Right lobe of liver (tissue), 6 donors: ENCODE results near the gene NOL11. TPM values are rescaled to one million over a fixed set of nuclear protein-coding genes. Genes with fewer than 3 reads are reported as not detected.
A peak's percentile ranks its signal among the peaks of the same experiment; 100 is the strongest.
"Not testable (repeated sequence)": the region's sequence is repeated elsewhere in the genome, so short reads cannot be mapped to it uniquely, and the experiment has no call there.

Source experiments
- ATAC-seq, 4 donors: fragments of 200-7000 bp; cut with Tn5 transposase; one replicate each; pipeline ENCODE4 v1.9.1; 2020; ENCODE audit warnings: mild to moderate bottlenecking in 4 of 4, moderate library complexity in 4 of 4
- DNase-seq, 3 donors: peaks; one replicate each; pipeline ENCODE4 v3.0.0-alpha.2; 2020
- H3K27ac ChIP-seq, 3 donors: fragments of 200-600 bp; one replicate each; pipeline ENCODE4 v1.8.0; 2022
- H3K27me3 ChIP-seq, 2 donors: fragments of 200-600 bp; one replicate each; pipeline ENCODE4 v1.8.0; 2022
- H3K36me3 ChIP-seq, 4 donors: fragments of 200-600 bp; sonication (generic) in 1 of 4; one replicate each; pipeline versions ENCODE4 v1.5.1 to v1.8.0; 2017 to 2022; ENCODE audit warnings: control low read depth in 1 of 4
- H3K4me1 ChIP-seq, 4 donors: fragments of 200-600 bp; sonication (generic) in 1 of 4; one replicate each; pipeline versions ENCODE4 v1.5.1 to v1.8.0; 2017 to 2022; ENCODE audit warnings: control low read depth in 1 of 4
- H3K4me3 ChIP-seq, 3 donors: fragments of 200-600 bp; one replicate each; pipeline ENCODE4 v1.8.0; 2022
- H3K9me3 ChIP-seq, 4 donors: fragments of 200-600 bp; sonication (generic) in 1 of 4; one replicate each; pipeline versions ENCODE4 v1.5.1 to v1.8.0; 2017 to 2022; ENCODE audit warnings: control low read depth in 1 of 4
- CTCF ChIP-seq, 4 donors: fragments of 200-600 bp in 3 of 4; fragments of 450-650 bp in 1 of 4; IDR thresholded peaks; one replicate each; pipeline versions ENCODE4 v1.5.1 to v1.8.0; 2016 to 2022; ENCODE audit warnings: antibody characterized with exemption in 4 of 4, mild to moderate bottlenecking in 2 of 4
- POLR2A ChIP-seq: fragments of 450-650 bp; IDR thresholded peaks from one replicate; pipeline ENCODE4 v1.6.1; 2017; ENCODE audit warnings: antibody characterized with exemption, mild to moderate bottlenecking
- WGBS: methylation state at CpG from one replicate; pipeline ENCODE4 v1.1.6; 2018; ENCODE audit warnings: low coverage, low lambda C conversion rate; ENCODE audit not compliant: insufficient coverage; ENCODE audit errors: missing lambda C conversion rate; 5-methylcytosine and 5-hydroxymethylcytosine counted together
- intact Hi-C, 2 donors: fragments of 100-400 bp; cut with DNase I; formaldehyde crosslinking; loops; one replicate each; pipeline versions ENCODE4 v1.11.2 to v1.14.1; 2022
- total RNA-seq, 6 experiments: library from RNA; depleted of rRNA in 2 of 6; stranded (reverse); fragments of >200 nt in 2 of 6; fragmentation: NEBNext Ultra II Directional in 3 of 6; extraction: Animal tissue kit (Norgen Biotek cat#: 25700) in 3 of 6; gene quantifications; one replicate each; pipeline versions ENCODE4 v1.1.0 to v1.2.4, GENCODE V29; 2016 to 2023
- donor health status: DM: no; HTN: yes; CAD: no.
- donor health status: DM: no; HTN: no; CAD: no.
- donor health status: DM: no; HTN: no; CAD: no.
- donor health status: DM: no; HTN: yes; CAD: no.
- donor health status: DM: no; HTN: yes; CAD: no.

The NOL11 gene
- total RNA-seq, 6 experiments from 2014 or later, result 15.8 to 22.1 (median 19.5) TPM

- H3K4me1 ChIP-seq, result peaks cover 0 to 15% (median 6%) of the 10 kb centered on the region in 4 donors
- peak overlapping the region; percentile 79 to 88 (median 86) for H3K27ac ChIP-seq
- WGBS, result 0% methylated on average over 4 of the region's 16 CpGs
- peak overlapping the region; percentile 85 to 94 (median 92) for H3K4me3 ChIP-seq
- ATAC-seq (peak; percentile 3 to 19 (median 12)), DNase-seq (no peak)
- H3K36me3 ChIP-seq, result peaks cover 0 to 26% (median 8%) of the 10 kb centered on the region in 4 donors
- TF ChIP-seq POLR2A, result no peak
- TF ChIP-seq CTCF (IDR thresholded peaks at IDR 0.05), result no peak
- no peaks in the 10 kb centered on the region for H3K27me3 ChIP-seq
- intact Hi-C loops, result no loop called here
- H3K9me3 ChIP-seq, result no peaks in the 10 kb centered on the region
These were observed 697 bp downstream of the NOL11 start for GRCh38 chr17:67718325-67718941.

- no peaks in the 10 kb centered on the region for H3K27me3 ChIP-seq
- intact Hi-C loops, result no loop called here
- no peaks in the 10 kb centered on the region for H3K9me3 ChIP-seq
- ATAC-seq (no peak), DNase-seq (no peak)
- H3K4me3 ChIP-seq, result no peak overlapping the region
- peaks cover 0 to 74% (median 30%) of the 10 kb centered on the region in 4 donors for H3K36me3 ChIP-seq
- no peak overlapping the region for H3K27ac ChIP-seq
- WGBS, result 71% methylated on average over 4 of the region's 4 CpGs
- TF ChIP-seq CTCF (IDR thresholded peaks at IDR 0.05) (no peak), POLR2A (no peak)
- H3K4me1 ChIP-seq, result peaks cover 0 to 8% (median 0%) of the 10 kb centered on the region in 4 donors
These were observed 7.6 kb downstream of the NOL11 start for GRCh38 chr17:67725373-67725791.

- Histone ChIP-seq H3K4me3 (no peak overlapping the region), H3K27ac (no peak overlapping the region), H3K9me3 (no peaks in the 10 kb centered on the region), H3K4me1 (peaks cover 0 to 8% (median 0%) of the 10 kb centered on the region in 4 donors), H3K27me3 (no peaks in the 10 kb centered on the region), H3K36me3 (peaks cover 0 to 72% (median 30%) of the 10 kb centered on the region in 4 donors)
- DNase-seq (no peak), ATAC-seq (no peak)
- 96% methylated on average over 4 of the region's 4 CpGs for WGBS
- no peak for TF ChIP-seq CTCF (IDR thresholded peaks at IDR 0.05)
- TF ChIP-seq POLR2A, result no peak
- intact Hi-C loops, result no loop called here
These were observed 8.1 kb downstream of the NOL11 start for GRCh38 chr17:67725807-67726206.

GRCh38 chr17:67727152-67728039 is 9.7 kb downstream of the NOL11 start:
- intact Hi-C loops, H3K27me3 ChIP-seq, H3K9me3 ChIP-seq, H3K4me1 ChIP-seq, H3K4me3 ChIP-seq: not testable (repeated sequence)
- 48% methylated on average over 8 of the region's 15 CpGs for WGBS
- peak overlapping the region in 2 of 3 donors; percentile 72 to 80 for H3K27ac ChIP-seq
- DNase-seq (peak; percentile 26 to 62 (median 60)), ATAC-seq (peak; percentile 87 to 96 (median 95))
- H3K36me3 ChIP-seq, result peaks cover 0 to 68% (median 22%) of the 10 kb centered on the region in 4 donors

- Histone ChIP-seq H3K36me3 (peaks cover 0 to 61% (median 15%) of the 10 kb centered on the region in 4 donors), H3K27me3 (no peaks in the 10 kb centered on the region), H3K4me1 (peaks cover 0 to 8% (median 0%) of the 10 kb centered on the region in 4 donors), H3K4me3 (no peak overlapping the region), H3K9me3 (no peaks in the 10 kb centered on the region), H3K27ac (no peak overlapping the region)
- TF ChIP-seq POLR2A (no peak), CTCF (IDR thresholded peaks at IDR 0.05) (no peak)
- WGBS, result 91% methylated on average over 6 of the region's 6 CpGs
- DNase-seq (no peak), ATAC-seq (no peak)
- intact Hi-C loops, result no loop called here
These were observed 12.2 kb downstream of the NOL11 start for GRCh38 chr17:67729903-67730302.
